ENCODE results near the gene ASTN2. TPM values are rescaled to one million over a fixed set of nuclear protein-coding genes. Genes with fewer than 3 reads are reported as not detected.

Gene ASTN2
- total RNA-seq, 1 donor from 2014 or later, result 15.9 TPM

- TF ChIP-seq CTCF (conservative IDR thresholded peaks at IDR 0.05), result no peak
- DNase-seq (ENCODE audit: extremely low spot score, unreplicated experiment), result no peak
- no peaks in the 10 kb centered on the region for H3K27me3 Mint-ChIP-seq
- H3K27ac Mint-ChIP-seq, result no peak overlapping the region
- no peaks in the 10 kb centered on the region for H3K36me3 Mint-ChIP-seq
- H3K4me1 Mint-ChIP-seq (ENCODE audit: unreplicated experiment), result no peaks in the 10 kb centered on the region
- H3K9me3 Mint-ChIP-seq, result no peaks in the 10 kb centered on the region
- H3K4me3 Mint-ChIP-seq, result no peak overlapping the region
These were observed 268.9 kb downstream of the ASTN2 start for GRCh38 chr9:117145811-117146490.

GRCh38 chr9:117145081-117145480 lies 269.8 kb downstream of the ASTN2 start:
- no peaks in the 10 kb centered on the region for H3K36me3 Mint-ChIP-seq
- H3K4me1 Mint-ChIP-seq (ENCODE audit: unreplicated experiment), result no peaks in the 10 kb centered on the region
- H3K4me3 Mint-ChIP-seq, result no peak overlapping the region
- DNase-seq (ENCODE audit: extremely low spot score, unreplicated experiment), result no peak
- H3K9me3 Mint-ChIP-seq, result no peaks in the 10 kb centered on the region
- H3K27me3 Mint-ChIP-seq, result no peaks in the 10 kb centered on the region
- no peak for TF ChIP-seq CTCF (conservative IDR thresholded peaks at IDR 0.05)
- H3K27ac Mint-ChIP-seq, result no peak overlapping the region

- Mint-ChIP-seq H3K27ac (no peak overlapping the region), H3K4me3 (no peak overlapping the region)
- DNase-seq (ENCODE audit: extremely low spot score, unreplicated experiment), result no peak
These were observed 276.6 kb downstream of the ASTN2 start for GRCh38 chr9:117138231-117138630.

GRCh38 chr9:117136461-117136860 lies 278.4 kb downstream of the ASTN2 start:
- no peaks in the 10 kb centered on the region for H3K9me3 Mint-ChIP-seq
- DNase-seq (ENCODE audit: extremely low spot score, unreplicated experiment), result no peak
- no peaks in the 10 kb centered on the region for H3K36me3 Mint-ChIP-seq
- no peak overlapping the region for H3K4me3 Mint-ChIP-seq
- no peaks in the 10 kb centered on the region for H3K27me3 Mint-ChIP-seq
- no peak for TF ChIP-seq CTCF (conservative IDR thresholded peaks at IDR 0.05)
- no peaks in the 10 kb centered on the region for H3K4me1 Mint-ChIP-seq (ENCODE audit: unreplicated experiment)
- no peak overlapping the region for H3K27ac Mint-ChIP-seq

More at GRCh38 chr9:117138231-117138630, 276.6 kb downstream of the ASTN2 start:
- H3K4me1 Mint-ChIP-seq (ENCODE audit: unreplicated experiment), result no peaks in the 10 kb centered on the region
- no peaks in the 10 kb centered on the region for H3K27me3 Mint-ChIP-seq
- no peaks in the 10 kb centered on the region for H3K9me3 Mint-ChIP-seq
- no peaks in the 10 kb centered on the region for H3K36me3 Mint-ChIP-seq
- no peak for TF ChIP-seq CTCF (conservative IDR thresholded peaks at IDR 0.05)

GRCh38 chr9:117135501-117136098 lies 279.3 kb downstream of the ASTN2 start:
- DNase-seq (ENCODE audit: extremely low spot score, unreplicated experiment), result no peak
- Mint-ChIP-seq H3K27me3 (no peaks in the 10 kb centered on the region), H3K9me3 (no peaks in the 10 kb centered on the region), H3K4me1 (ENCODE audit: unreplicated experiment) (no peaks in the 10 kb centered on the region), H3K4me3 (no peak overlapping the region), H3K27ac (no peak overlapping the region), H3K36me3 (no peaks in the 10 kb centered on the region)
- no peak for TF ChIP-seq CTCF (conservative IDR thresholded peaks at IDR 0.05)
